Kasumi-1 (cell line): ENCODE data around the gene OR5T3.
"Not testable (repeated sequence)": the region's sequence is repeated elsewhere in the genome, so short reads cannot be mapped to it uniquely, and the experiment has no call there.

Source experiments
- DNase-seq, 2 experiments: peaks; one replicate each; lab custom pipeline; 2025; lab: John Stamatoyannopoulos, UW

Gene OR5T3

GRCh38 chr11:56251954-56252353 lies at the start of gene OR5T3:
Gene OR5T3, plus strand, starts transcription at chr11:56252254. Its CDS starts 0 bp downstream, at chr11:56252254.
- no peak for DNase-seq

- no peak for DNase-seq
Observed at GRCh38 chr11:56207790-56208189, 44.3 kb upstream of the OR5T3 start.

- DNase-seq: no peak
Observed at GRCh38 chr11:56214537-56214936, 37.5 kb upstream of the OR5T3 start.

- DNase-seq: not testable (repeated sequence)
Observed at GRCh38 chr11:56219735-56220134, 32.3 kb upstream of the OR5T3 start.

- DNase-seq: no peak
Observed at GRCh38 chr11:56234155-56234554, 17.9 kb upstream of the OR5T3 start, which contains the start of gene OR5T2. Gene OR5T2, minus strand, starts transcription at chr11:56234255. Its CDS starts 1,193 bp downstream, at chr11:56233062.

GRCh38 chr11:56271092-56271491 lies 19.0 kb downstream of the OR5T3 start:
- DNase-seq: no peak

- no peak for DNase-seq
Observed at GRCh38 chr11:56273854-56274253, 21.8 kb downstream of the OR5T3 start, which contains the start of gene OR5T1. Gene OR5T1, plus strand, starts transcription at chr11:56274154. Its CDS starts 1,485 bp downstream, at chr11:56275639.

- DNase-seq: no peak
Observed at GRCh38 chr11:56292154-56292553, 40.1 kb downstream of the OR5T3 start, which contains the start of gene OR8H1. Gene OR8H1, minus strand, starts transcription at chr11:56292254. Its CDS starts 1,192 bp downstream, at chr11:56291062.

- DNase-seq: no peak
Observed at GRCh38 chr11:56296898-56297297, 44.8 kb downstream of the OR5T3 start.
